Parathyroid adenoma (tissue), 2 donors: ENCODE measurements around the gene TFEB.

ENCODE experiments used
- H2AFZ ChIP-seq: fragments of 300-600 bp; sonication (generic); one replicate; pipeline ENCODE4 v1.7.0; 2017; ENCODE audit warnings: antibody characterized with exemption, mild to moderate bottlenecking
- H3K27ac ChIP-seq: fragments of 300-600 bp; sonication (generic); one replicate; pipeline ENCODE4 v1.7.0; 2017
- H3K27me3 ChIP-seq: fragments of 300-600 bp; sonication (generic); one replicate; pipeline ENCODE4 v1.7.0; 2017; ENCODE audit warnings: low read length; ENCODE audit not compliant: control insufficient read depth, insufficient read depth
- H3K36me3 ChIP-seq: fragments of 300-600 bp; sonication (generic); one replicate; pipeline ENCODE4 v1.7.0; 2017; ENCODE audit warnings: low read length; ENCODE audit not compliant: control insufficient read depth, insufficient read depth
- H3K4me1 ChIP-seq: fragments of 300-600 bp; sonication (generic); one replicate; pipeline ENCODE4 v1.7.0; 2017; ENCODE audit warnings: control low read depth
- H3K4me2 ChIP-seq: fragments of 300-600 bp; sonication (generic); one replicate; pipeline ENCODE4 v1.7.0; 2017; ENCODE audit warnings: low read length
- H3K4me3 ChIP-seq: fragments of 300-600 bp; sonication (generic); one replicate; pipeline ENCODE4 v1.7.0; 2017; ENCODE audit warnings: low read depth, low read length
- H3K79me2 ChIP-seq: fragments of 300-600 bp; sonication (generic); one replicate; pipeline ENCODE4 v1.7.0; 2017; ENCODE audit warnings: control low read depth
- H3K9ac ChIP-seq: fragments of 300-600 bp; sonication (generic); one replicate; pipeline ENCODE4 v1.7.0; 2017; ENCODE audit warnings: mild to moderate bottlenecking
- H3K9me3 ChIP-seq: fragments of 300-600 bp; sonication (generic); one replicate; pipeline ENCODE4 v1.7.0; 2017; ENCODE audit warnings: low read length; ENCODE audit not compliant: control insufficient read depth
- TF ChIP-seq, protein P1 (sequence below): fragments of 300-600 bp; sonication (generic); IDR thresholded peaks from one replicate; pipeline ENCODE4 v1.7.0; 2017; ENCODE audit warnings: antibody characterized with exemption, mild to moderate bottlenecking
- donor health status: primary hyperparathyroidism.

TFEB gene

DNA sequence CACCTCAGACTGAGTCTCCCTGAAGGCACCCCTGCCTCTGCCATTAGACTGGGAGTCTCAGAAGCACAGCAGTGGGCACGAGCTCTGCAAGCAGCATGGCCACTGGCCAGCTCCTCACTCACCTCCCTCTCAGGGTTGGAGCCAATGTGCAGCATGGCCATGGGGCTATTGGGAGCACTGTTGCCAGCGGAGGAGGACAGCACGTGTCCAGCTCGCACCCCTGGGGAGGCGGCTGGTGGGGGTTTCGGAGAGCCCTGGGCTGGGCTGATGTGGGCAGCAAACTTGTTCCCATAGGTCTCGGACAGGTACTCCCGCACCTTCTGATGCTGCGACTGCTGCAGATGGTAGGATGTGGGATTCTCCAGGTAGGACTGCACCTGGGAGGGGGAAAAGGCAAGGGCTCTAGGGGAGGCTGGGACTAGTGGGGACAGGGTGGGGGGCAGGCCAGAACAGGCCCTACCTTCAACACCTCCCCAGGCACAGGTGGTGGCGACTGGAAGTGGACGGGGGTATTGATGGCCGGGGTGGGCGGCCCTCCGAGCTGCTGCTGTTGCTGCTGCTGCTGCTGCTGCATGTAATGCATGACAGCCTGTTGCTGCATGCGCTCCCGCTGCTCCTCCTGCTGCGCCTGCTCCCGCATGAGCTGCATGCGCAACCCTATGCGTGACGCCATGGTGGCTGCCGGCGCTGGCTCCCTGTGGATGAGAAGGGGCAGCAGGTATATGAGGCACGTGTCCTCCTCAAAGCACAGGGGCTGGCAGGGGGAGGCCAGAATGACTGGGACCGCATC lies 44.7 kb downstream of the TFEB start:
- Histone ChIP-seq H3K9me3 (no peaks in the 10 kb centered on the region), H3K27ac (no peak overlapping the region), H3K4me2 (no peak overlapping the region), H3K27me3 (no peaks in the 10 kb centered on the region), H3K36me3 (no peaks in the 10 kb centered on the region), H3K4me1 (no peaks in the 10 kb centered on the region), H2AFZ (no peak overlapping the region), H3K4me3 (no peak overlapping the region), H3K79me2 (peaks cover 16% of the 10 kb centered on the region), H3K9ac (no peak overlapping the region)
- TF ChIP-seq, protein P1, sequence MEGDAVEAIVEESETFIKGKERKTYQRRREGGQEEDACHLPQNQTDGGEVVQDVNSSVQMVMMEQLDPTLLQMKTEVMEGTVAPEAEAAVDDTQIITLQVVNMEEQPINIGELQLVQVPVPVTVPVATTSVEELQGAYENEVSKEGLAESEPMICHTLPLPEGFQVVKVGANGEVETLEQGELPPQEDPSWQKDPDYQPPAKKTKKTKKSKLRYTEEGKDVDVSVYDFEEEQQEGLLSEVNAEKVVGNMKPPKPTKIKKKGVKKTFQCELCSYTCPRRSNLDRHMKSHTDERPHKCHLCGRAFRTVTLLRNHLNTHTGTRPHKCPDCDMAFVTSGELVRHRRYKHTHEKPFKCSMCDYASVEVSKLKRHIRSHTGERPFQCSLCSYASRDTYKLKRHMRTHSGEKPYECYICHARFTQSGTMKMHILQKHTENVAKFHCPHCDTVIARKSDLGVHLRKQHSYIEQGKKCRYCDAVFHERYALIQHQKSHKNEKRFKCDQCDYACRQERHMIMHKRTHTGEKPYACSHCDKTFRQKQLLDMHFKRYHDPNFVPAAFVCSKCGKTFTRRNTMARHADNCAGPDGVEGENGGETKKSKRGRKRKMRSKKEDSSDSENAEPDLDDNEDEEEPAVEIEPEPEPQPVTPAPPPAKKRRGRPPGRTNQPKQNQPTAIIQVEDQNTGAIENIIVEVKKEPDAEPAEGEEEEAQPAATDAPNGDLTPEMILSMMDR = no peak

DNA sequence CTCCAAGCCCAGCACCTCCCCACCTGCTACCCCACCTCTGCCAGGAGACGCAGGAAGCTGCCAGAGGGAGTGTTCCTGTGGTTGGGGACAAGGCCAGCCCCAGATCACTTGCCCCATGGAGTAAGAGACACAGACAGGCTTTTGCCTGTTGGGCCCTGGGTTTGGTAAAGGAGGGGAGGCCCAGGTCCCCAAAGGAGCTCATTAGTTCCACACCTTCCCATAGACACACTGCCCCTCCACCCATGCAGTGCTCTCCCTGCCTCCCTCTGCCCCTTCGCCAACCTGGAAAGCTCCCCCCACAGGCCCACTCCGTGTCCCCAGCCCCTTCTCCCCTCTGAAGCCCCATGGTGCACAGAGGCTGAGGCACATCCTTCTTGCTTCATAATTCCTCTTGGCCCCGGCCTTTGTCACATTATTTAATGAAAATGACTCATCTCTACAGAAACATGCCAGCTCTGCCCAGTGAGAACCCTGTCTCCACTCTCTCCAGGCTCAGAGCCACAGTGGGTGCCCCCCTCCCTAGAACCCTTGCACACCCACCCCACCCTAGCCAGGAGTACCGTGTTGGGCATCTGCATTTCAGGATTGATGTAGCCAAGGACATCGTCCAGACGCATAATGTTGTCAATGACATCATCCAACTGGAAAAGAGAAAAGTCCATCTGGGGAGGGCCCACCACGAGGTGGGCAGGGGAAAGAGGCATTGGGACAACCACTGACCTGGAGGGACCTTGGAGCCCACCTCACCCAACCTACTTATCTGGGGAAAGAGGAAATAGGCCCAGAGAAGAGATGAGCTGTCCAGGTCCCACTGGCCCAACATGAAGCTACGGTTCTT lies 46.0 kb downstream of the TFEB start:
- Histone ChIP-seq H3K9ac (no peak overlapping the region), H3K27me3 (no peaks in the 10 kb centered on the region), H3K27ac (no peak overlapping the region), H3K4me1 (no peaks in the 10 kb centered on the region), H3K4me2 (no peak overlapping the region), H3K79me2 (peaks cover 2% of the 10 kb centered on the region), H3K36me3 (no peaks in the 10 kb centered on the region), H3K9me3 (no peaks in the 10 kb centered on the region), H3K4me3 (no peak overlapping the region), H2AFZ (no peak overlapping the region)
- TF ChIP-seq, protein P1 = no peak

DNA sequence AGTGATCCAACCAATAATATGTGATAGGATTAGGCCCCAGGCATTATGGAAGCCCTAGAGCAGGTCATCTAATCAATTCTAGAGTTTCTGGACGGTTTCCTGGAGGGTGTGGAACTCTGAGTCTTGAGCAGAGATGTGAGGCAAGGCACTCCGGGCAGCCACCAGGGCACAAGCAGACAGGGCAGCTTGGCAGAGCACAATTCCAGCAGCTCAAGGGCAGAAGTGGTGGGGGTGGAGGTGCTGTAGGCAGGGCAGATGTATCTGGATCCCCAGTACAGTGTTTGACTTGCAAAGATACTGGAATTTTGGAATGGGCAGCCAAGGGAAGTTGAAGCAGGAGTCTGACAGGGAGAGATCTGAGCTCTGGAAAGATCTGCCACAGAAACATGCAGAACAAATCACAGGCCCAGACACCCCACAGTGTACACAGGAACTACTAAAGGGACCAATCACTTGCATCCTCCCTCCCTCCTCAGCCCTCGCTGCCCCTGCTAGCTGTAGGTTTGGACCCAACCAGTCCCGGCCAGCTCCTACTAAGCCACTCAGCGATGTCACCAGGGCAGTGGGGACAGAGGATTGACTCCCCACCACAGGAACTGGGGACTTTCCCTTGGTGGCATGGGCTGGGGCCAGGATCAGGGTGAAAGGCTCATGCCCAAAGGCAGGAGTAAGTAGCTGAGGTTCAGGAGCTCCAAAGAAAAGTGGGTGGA lies 47.0 kb downstream of the TFEB start:
- no peak overlapping the region for H3K9ac ChIP-seq

DNA sequence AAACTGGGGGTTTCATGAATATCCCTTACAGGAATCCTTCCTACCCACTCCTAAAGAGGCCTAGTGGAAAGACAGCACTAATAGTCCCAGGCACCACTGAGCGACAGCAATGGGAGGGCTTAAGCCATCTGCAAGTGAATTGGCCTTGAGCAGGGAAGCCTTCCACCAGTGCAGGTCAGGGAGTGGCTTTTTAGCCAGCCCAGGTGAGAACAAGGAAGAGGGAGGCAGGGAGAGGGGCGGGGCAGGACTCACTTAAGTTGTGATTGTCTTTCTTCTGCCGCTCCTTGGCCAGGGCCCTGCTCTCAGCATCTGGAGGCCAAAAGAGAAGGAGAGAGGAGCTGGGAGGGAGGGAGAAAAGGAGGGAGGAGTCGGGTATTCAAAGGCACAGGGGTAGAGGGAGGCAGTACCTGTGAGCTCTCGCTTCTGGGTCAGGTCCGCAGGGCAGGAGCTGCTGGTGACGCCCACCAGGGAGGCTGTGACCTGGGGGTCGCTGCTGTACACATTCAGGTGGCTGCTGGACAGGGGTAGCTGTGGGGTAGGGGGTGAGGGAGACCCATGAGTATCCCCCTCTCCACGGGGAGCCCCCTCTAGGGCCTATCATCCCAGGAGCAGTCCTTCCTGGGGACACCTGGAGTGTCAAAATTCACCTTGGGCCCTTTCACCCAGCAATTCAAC lies 47.8 kb downstream of the TFEB start:
- TF ChIP-seq, protein P1 = no peak
- Histone ChIP-seq H3K27me3 (no peaks in the 10 kb centered on the region), H3K4me3 (no peak overlapping the region), H3K9me3 (no peaks in the 10 kb centered on the region), H3K79me2 (no peaks in the 10 kb centered on the region), H3K36me3 (no peaks in the 10 kb centered on the region), H3K4me1 (peaks cover 8% of the 10 kb centered on the region), H2AFZ (no peak overlapping the region), H3K9ac (no peak overlapping the region), H3K4me2 (no peak overlapping the region), H3K27ac (no peak overlapping the region)

More for the DNA sequence above, 47.0 kb downstream of the TFEB start:
- Histone ChIP-seq H3K4me1 (peaks cover under 1% of the 10 kb centered on the region), H2AFZ (no peak overlapping the region), H3K27me3 (no peaks in the 10 kb centered on the region), H3K4me3 (no peak overlapping the region), H3K36me3 (no peaks in the 10 kb centered on the region), H3K4me2 (no peak overlapping the region), H3K79me2 (no peaks in the 10 kb centered on the region), H3K9me3 (no peaks in the 10 kb centered on the region), H3K27ac (no peak overlapping the region)
- TF ChIP-seq, protein P1 = no peak
